Liver (tissue), 9 donors: Measurements from ENCODE around the gene RBFOX1. TPM values are rescaled to one million over a fixed set of nuclear protein-coding genes. Genes with fewer than 3 reads are reported as not detected.

Source experiments
- DNase-seq: peaks from one replicate; pipeline ENCODE4 v3.0.0-alpha.2; 2017; ENCODE audit warnings: low spot score
- H3K27ac ChIP-seq, 2 donors: one replicate each; pipeline ENCODE4 v1.7.0; 2013; ENCODE audit warnings: inconsistent platforms in 2 of 2, low read length in 2 of 2, control low read depth in 1 of 2, low read depth in 1 of 2, mild to moderate bottlenecking in 1 of 2
- H3K27me3 ChIP-seq, 4 donors: one replicate each; pipeline versions ENCODE4 v1.6.1 to v1.7.0; 2013; ENCODE audit warnings: low read length in 3 of 4, inconsistent platforms in 1 of 4, mild to moderate bottlenecking in 1 of 4, moderate library complexity in 1 of 4; ENCODE audit not compliant: control insufficient read depth in 4 of 4, insufficient read depth in 4 of 4
- H3K36me3 ChIP-seq, 4 donors: one replicate each; pipeline versions ENCODE4 v1.6.1 to v1.7.0; 2013; ENCODE audit warnings: low read length in 3 of 4, mild to moderate bottlenecking in 3 of 4, low read depth in 1 of 4, moderate library complexity in 1 of 4; ENCODE audit not compliant: control insufficient read depth in 4 of 4, insufficient read depth in 3 of 4
- H3K4me1 ChIP-seq, 4 donors: one replicate each; pipeline versions ENCODE4 v1.6.1 to v1.7.0; 2013; ENCODE audit warnings: low read length in 3 of 4, mild to moderate bottlenecking in 3 of 4, moderate library complexity in 1 of 4; ENCODE audit not compliant: control insufficient read depth in 4 of 4, insufficient read depth in 4 of 4
- H3K4me3 ChIP-seq, 3 donors: one replicate each; pipeline versions ENCODE4 v1.6.1 to v1.7.0; 2013; ENCODE audit warnings: low read length in 3 of 3, control low read depth in 1 of 3, low read depth in 1 of 3, mild to moderate bottlenecking in 1 of 3
- H3K9ac ChIP-seq, 2 donors: one replicate each; pipeline ENCODE4 v1.7.0; 2013; ENCODE audit warnings: low read length in 2 of 2, mild to moderate bottlenecking in 2 of 2, moderate library complexity in 2 of 2, control low read depth in 1 of 2, low read depth in 1 of 2
- H3K9me3 ChIP-seq, 4 donors: one replicate each; pipeline versions ENCODE4 v1.6.1 to v1.7.0; 2013; ENCODE audit warnings: low read length in 3 of 4; ENCODE audit not compliant: control insufficient read depth in 4 of 4
- CTCF ChIP-seq: fragments of 150-350 bp; IDR thresholded peaks from 2 replicates; pipeline ENCODE4 v1.5.1; 2017; ENCODE audit warnings: improper control_type of control experiment, low read depth, low read length; ENCODE audit not compliant: missing input control
- EGR1 ChIP-seq, 2 donors: IDR thresholded peaks; 2 replicates each; pipeline ENCODE4 v1.6.1; 2016 to 2018; ENCODE audit warnings: antibody characterized with exemption in 2 of 2, low read depth in 2 of 2
- FOXA1 ChIP-seq: IDR thresholded peaks from 2 replicates; pipeline ENCODE4 v1.6.1; 2016; ENCODE audit warnings: antibody characterized with exemption
- FOXA2 ChIP-seq: IDR thresholded peaks from 2 replicates; pipeline ENCODE4 v1.6.1; 2016; ENCODE audit warnings: antibody characterized with exemption
- GABPA ChIP-seq, 2 donors: IDR thresholded peaks in 1 of 2; conservative IDR thresholded peaks in 1 of 2; 2 replicates each; pipeline ENCODE4 v1.6.1; 2016; ENCODE audit warnings: antibody characterized with exemption in 2 of 2, mild to moderate bottlenecking in 1 of 2, moderate library complexity in 1 of 2
- HNF4A ChIP-seq, 2 donors: conservative IDR thresholded peaks; 2 replicates each; pipeline ENCODE4 v1.6.1; 2016; ENCODE audit warnings: antibody characterized with exemption in 2 of 2, mild to moderate bottlenecking in 2 of 2
- HNF4G ChIP-seq: IDR thresholded peaks from 2 replicates; pipeline ENCODE4 v1.6.1; 2016; ENCODE audit warnings: antibody characterized with exemption
- JUND ChIP-seq, 2 donors: IDR thresholded peaks; 2 replicates each; pipeline ENCODE4 v1.6.1; 2016; ENCODE audit warnings: antibody characterized with exemption in 2 of 2
- MAX ChIP-seq: IDR thresholded peaks from 2 replicates; pipeline ENCODE4 v1.6.1; 2016; ENCODE audit warnings: antibody characterized with exemption
- RAD21 ChIP-seq, 2 donors: IDR thresholded peaks; 2 replicates each; pipeline ENCODE4 v1.6.1; 2016; ENCODE audit warnings: antibody characterized with exemption in 2 of 2, mild to moderate bottlenecking in 2 of 2
- REST ChIP-seq: IDR thresholded peaks from 2 replicates; pipeline ENCODE4 v1.6.1; 2016; ENCODE audit warnings: antibody characterized with exemption, mild to moderate bottlenecking
- RXRA ChIP-seq, 2 donors: IDR thresholded peaks; 2 replicates each; pipeline ENCODE4 v1.6.1; 2017 to 2018; ENCODE audit warnings: antibody characterized with exemption in 2 of 2, mild to moderate bottlenecking in 1 of 2
- SP1 ChIP-seq: IDR thresholded peaks from 2 replicates; pipeline ENCODE4 v1.6.1; 2018; ENCODE audit warnings: antibody characterized with exemption, mild to moderate bottlenecking
- TAF1 ChIP-seq: conservative IDR thresholded peaks from 2 replicates; pipeline ENCODE4 v1.6.1; 2016; ENCODE audit warnings: antibody characterized with exemption, mild to moderate bottlenecking
- YY1 ChIP-seq: IDR thresholded peaks from 2 replicates; pipeline ENCODE4 v1.6.1; 2016; ENCODE audit warnings: antibody characterized with exemption, mild to moderate bottlenecking
- WGBS: extraction: QIAGEN DNeasy Blood & Tissue Kit; methylation state at CpG from one replicate; pipeline ENCODE4 v1.1.7; 2013; 5-methylcytosine and 5-hydroxymethylcytosine counted together
- polyA plus RNA-seq, 2 donors: library from polyadenylated mRNA; stranded (reverse) in 1 of 2; unstranded in 1 of 2; fragments of 200-250 nt in 1 of 2; fragments of >200 nt in 1 of 2; fragmentation: Nextera tagmentation in 1 of 2; extraction: Ambion mirVana in 1 of 2; gene quantifications; one replicate each; pipeline versions ENCODE4 v1.2.1 to v1.2.3, GENCODE V29; 2013 to 2015
- total RNA-seq, 2 donors: library from RNA; depleted of rRNA; stranded (reverse); fragments of >200 nt; gene quantifications; one replicate each; pipeline ENCODE4 v1.2.3, GENCODE V29; 2014
- donor health status: healthy.
- donor health status: healthy.
- donor health status: healthy.
- donor health status: healthy.
- donor health status: healthy.

Gene RBFOX1
- total and polyA plus RNA-seq, 4 donors, result not detected

GRCh38 chr16:7390974-7391373 lies 58.3 kb downstream of the RBFOX1 start:
- DNase-seq, result no peak
- Histone ChIP-seq H3K27me3 (no peaks in the 10 kb centered on the region), H3K9me3 (no peaks in the 10 kb centered on the region), H3K4me3 (no peak overlapping the region), H3K27ac (no peak overlapping the region), H3K9ac (no peak overlapping the region), H3K4me1 (no peaks in the 10 kb centered on the region), H3K36me3 (no peaks in the 10 kb centered on the region)
- WGBS, result 63% methylated on average over 5 of the region's 5 CpGs
- TF ChIP-seq HNF4A (conservative IDR thresholded peaks at IDR 0.05), result no peak

DNA sequence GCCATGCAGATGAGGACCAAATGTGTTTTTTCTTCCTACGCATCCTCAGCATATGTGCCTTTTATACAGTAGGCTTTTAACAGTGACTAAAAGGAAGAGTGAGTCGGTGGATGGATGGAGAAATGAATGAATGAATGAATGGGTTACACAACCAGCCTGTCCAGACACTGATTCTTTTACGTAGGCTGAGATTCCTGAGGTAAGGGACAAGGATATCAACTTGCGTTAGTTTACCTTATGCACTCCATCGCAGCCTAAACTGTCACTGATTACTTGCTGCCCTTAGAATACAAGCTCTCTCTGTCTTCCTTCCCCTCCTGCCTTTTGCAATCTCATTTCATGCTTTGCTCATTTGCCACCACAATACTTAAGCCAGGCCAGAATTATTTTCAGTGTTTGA lies 59.0 kb downstream of the RBFOX1 start:
- Histone ChIP-seq H3K4me3 (no peak overlapping the region), H3K36me3 (no peaks in the 10 kb centered on the region), H3K4me1 (no peaks in the 10 kb centered on the region), H3K9ac (no peak overlapping the region), H3K27me3 (no peaks in the 10 kb centered on the region), H3K27ac (no peak overlapping the region), H3K9me3 (no peaks in the 10 kb centered on the region)
- TF ChIP-seq FOXA1 (no peak), JUND (IDR thresholded peaks at IDR 0.05) (no peak), RXRA (IDR thresholded peaks at IDR 0.05) (no peak), EGR1 (IDR thresholded peaks at IDR 0.05; ENCODE audit: low read depth in 2 of 2) (no peak), YY1 (no peak), GABPA (IDR thresholded peaks at IDR 0.05 in 1 of 2, conservative IDR thresholded peaks at IDR 0.05 in 1 of 2) (no peak), CTCF (no peak), REST (no peak), MAX (no peak), HNF4G (no peak), TAF1 (no peak), FOXA2 (no peak)
- 57% methylated on average over 5 of the region's 5 CpGs for WGBS
- DNase-seq, result no peak

GRCh38 chr16:7392206-7392605 lies 59.6 kb downstream of the RBFOX1 start:
- Histone ChIP-seq H3K9me3 (no peaks in the 10 kb centered on the region), H3K4me3 (no peak overlapping the region), H3K4me1 (no peaks in the 10 kb centered on the region), H3K9ac (no peak overlapping the region), H3K27ac (no peak overlapping the region), H3K36me3 (no peaks in the 10 kb centered on the region), H3K27me3 (no peaks in the 10 kb centered on the region)
- WGBS, result 67% methylated on average over 1 of the region's 1 CpG
- no peak for TF ChIP-seq HNF4G
- TF ChIP-seq RXRA (IDR thresholded peaks at IDR 0.05), result no peak
- TF ChIP-seq TAF1, result no peak
- TF ChIP-seq SP1, result no peak
- TF ChIP-seq RAD21 (IDR thresholded peaks at IDR 0.05), result no peak
- no peak for TF ChIP-seq MAX
- no peak for TF ChIP-seq FOXA2
- TF ChIP-seq EGR1 (IDR thresholded peaks at IDR 0.05; ENCODE audit: low read depth in 2 of 2), result no peak
- TF ChIP-seq JUND (IDR thresholded peaks at IDR 0.05), result no peak
- no peak for TF ChIP-seq YY1
- DNase-seq, result no peak
